GM12872 (cell line): ENCODE data around the gene PDRG1.

Experiments used
- TF ChIP-seq, protein P1 (sequence below): IDR thresholded peaks from 3 replicates; pipeline ENCODE4 v1.5.1; 2011; ENCODE audit warnings: low read depth, mild to moderate bottlenecking, low read length, moderate library complexity; ENCODE audit not compliant: insufficient read depth

The PDRG1 gene

DNA sequence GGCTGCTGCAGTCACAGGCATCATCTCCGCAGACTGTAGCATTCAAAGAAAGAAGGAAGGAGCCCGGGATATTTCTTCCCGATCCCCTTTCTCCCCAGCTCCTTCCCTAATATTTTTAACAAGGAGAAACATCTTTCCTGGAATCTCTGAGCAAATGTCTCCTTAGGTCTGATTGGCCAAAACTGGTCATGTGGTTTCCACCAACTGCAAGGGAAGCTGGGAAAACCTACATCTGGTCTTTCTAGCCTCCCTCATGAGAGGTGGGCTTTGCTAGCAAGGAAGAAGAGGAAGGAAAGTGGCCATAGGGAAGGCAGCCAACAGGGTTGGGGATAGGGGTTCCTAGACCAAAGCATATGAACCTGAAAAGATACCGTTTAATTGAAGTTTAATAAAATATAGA lies 35.1 kb downstream of the PDRG1 start:
- TF ChIP-seq, protein P1, sequence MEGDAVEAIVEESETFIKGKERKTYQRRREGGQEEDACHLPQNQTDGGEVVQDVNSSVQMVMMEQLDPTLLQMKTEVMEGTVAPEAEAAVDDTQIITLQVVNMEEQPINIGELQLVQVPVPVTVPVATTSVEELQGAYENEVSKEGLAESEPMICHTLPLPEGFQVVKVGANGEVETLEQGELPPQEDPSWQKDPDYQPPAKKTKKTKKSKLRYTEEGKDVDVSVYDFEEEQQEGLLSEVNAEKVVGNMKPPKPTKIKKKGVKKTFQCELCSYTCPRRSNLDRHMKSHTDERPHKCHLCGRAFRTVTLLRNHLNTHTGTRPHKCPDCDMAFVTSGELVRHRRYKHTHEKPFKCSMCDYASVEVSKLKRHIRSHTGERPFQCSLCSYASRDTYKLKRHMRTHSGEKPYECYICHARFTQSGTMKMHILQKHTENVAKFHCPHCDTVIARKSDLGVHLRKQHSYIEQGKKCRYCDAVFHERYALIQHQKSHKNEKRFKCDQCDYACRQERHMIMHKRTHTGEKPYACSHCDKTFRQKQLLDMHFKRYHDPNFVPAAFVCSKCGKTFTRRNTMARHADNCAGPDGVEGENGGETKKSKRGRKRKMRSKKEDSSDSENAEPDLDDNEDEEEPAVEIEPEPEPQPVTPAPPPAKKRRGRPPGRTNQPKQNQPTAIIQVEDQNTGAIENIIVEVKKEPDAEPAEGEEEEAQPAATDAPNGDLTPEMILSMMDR, result no peak

DNA sequence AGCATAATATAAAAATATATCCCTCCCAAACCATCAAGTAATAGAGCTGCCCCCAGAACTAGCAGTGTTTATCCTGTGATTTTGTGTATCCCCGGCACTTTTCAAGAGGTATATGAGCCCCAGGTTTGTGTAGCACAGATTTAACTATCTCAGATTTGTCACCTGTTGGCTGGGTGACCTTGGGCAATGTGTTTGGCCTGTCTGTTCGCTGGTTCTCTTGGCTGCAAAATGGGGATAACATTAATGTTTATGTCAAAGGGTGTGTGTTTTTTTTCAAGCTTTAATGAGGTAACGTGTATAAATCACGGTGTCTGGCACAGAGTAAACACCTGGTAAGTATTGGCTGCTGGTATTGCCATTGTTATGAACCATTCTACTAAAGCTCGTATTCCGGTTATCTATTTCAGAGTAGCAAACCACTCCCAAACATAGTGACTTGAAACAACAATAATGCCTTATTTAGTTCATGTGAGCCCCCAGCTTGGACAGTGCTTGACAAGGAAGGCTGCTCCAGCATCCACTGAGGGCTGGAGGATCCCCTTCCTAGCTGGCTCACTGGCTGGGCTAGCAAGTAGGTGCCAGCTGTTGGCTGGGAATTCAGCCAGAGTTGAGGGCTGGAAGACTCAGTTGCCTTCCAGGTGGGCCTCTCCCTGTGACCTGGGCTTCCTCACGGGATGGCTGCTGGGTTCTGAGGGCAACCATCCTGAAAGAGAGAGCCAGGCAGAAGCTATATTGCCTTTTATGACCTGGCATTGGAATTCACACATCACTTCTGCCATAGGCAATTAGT lies 36.2 kb downstream of the PDRG1 start:
- TF ChIP-seq, protein P1, result no peak

DNA sequence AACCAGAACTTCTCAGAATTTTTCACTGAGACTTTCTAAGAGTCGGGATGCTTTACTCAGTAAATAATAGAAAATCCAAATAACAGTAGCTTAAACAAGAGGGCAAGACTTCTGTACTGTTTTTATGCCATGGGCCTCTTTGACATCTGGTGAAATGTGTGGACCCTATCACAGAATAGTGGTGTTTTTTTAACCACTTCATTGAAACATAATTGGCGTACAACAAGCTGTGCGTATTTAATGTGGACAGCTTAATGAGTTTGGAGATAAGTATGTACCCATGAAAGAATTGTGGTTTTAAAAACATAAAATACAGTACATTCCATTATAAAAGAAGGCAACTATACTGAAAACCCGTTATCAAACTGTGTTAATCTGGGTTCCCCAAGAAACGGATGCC lies 37.7 kb downstream of the PDRG1 start:
- TF ChIP-seq, protein P1, result no peak

DNA sequence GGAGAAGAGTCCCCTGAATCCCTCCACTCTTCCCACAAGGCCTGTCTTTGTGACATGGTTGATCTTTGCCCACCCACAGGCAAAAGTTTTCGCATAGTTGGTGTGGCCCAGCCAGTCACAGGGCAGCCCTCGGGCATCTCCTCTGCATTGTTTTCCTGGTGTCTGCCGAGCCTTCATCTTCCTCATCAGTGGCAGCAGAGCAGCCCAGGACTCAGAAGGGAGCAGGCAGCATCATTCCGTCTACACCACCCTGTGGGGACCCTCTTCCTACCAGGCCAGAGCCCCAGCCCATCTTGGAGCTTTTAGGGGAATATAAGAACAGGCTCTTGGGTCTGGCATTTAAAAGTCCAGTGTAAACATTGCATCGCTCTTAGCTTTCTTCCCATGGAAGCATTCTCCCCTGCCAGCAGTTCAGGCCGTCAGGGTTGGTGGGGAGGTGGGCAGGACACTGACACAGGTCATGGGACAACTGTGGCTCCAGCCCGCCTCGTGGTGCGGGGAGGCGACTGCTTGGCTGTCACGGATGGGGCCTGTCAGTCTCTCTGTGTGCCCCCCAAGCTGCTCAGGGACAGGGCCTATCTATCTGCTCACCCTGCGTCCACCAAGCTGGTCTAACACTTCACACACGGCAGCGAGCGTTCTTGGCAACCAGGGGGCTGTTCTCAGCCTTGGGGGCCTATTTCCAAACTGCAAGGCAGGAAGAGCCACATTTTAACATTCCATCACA lies 38.3 kb downstream of the PDRG1 start:
- TF ChIP-seq, protein P1, result no peak

DNA sequence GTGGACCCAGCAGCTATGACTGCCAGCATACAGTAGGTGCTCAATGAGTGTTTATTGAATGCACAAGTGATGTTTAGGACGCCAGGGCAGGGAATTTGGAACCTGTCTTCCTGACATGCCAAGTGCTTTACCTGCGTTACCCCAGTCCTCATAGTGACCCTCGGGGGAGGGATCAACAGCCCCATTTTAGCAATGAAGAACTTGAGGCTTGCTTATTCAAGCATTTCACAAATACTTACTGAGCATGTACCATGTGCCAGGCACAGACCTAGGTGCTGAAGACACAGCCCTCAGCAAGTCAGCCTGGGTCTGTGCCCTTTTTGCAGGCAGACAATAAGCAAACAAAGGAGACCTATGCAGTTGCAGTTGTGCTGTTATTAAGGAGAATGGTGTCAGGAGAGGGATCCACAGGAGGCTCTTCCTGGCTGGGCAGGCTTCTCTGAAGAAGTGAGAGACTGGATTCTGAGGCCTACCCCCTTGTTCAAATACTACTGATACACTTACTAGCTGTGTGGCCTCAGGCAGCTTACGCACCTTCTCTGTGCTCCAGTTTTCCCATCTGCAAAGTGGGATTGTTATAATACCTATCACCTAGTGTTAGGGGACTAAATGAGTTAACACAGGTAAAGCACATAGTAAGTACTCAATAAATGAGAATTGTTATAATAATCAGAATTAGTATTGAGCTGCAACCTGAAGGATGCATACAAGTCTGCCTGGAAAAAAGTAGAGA lies 41.6 kb downstream of the PDRG1 start:
- TF ChIP-seq, protein P1, result no peak

DNA sequence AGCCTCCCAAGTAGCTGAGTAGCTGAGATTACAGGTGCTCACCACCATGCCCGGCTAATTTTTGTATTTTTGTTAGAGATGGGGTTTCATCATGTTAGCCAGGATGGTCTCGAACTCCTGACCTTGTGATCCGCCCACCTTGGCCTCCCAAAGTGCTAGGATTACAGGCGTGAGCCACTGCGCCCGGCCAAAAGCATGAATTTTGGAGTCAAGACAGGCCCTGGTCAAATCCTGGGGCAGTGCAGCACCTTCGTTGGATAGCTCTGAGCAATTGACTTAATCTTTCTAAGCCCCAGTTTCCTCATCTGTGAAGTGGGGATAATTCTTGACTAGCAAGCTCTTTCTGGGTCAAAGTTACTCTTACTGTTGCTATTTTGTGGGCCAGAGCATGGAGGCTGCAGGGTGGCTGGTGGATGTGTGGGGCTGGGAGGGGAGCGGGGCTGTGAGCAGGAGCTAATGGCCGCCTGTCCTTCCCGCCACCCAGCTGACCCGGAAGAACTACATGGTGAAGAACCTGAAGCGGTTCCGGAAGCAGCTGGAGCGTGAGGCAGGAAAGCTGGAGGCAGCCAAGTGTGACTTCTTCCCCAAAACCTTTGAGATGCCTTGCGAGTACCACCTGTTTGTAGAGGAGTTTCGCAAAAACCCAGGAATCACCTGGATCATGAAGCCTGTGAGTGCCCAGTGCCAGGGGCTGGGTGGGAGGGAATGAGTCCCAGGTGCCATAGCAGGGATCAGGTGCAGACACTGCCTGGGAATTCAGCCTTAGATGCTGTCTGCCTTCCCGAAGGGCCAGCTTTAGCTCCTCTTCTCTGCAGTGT lies 42.4 kb downstream of the PDRG1 start:
- TF ChIP-seq, protein P1, result no peak
